GM21717 (cell line): Measurements from ENCODE around the gene PRAMEF6.
"Not testable (repeated sequence)": the region's sequence is repeated elsewhere in the genome, so short reads cannot be mapped to it uniquely, and the experiment has no call there.

ENCODE experiments used
- ATAC-seq: cut with Tn5 transposase; IDR thresholded peaks from one replicate; pipeline ENCODE4 v1.9.1; 2021; ENCODE audit warnings: mild to moderate bottlenecking, moderate library complexity; ENCODE audit not compliant: unreplicated experiment

Gene PRAMEF6

DNA sequence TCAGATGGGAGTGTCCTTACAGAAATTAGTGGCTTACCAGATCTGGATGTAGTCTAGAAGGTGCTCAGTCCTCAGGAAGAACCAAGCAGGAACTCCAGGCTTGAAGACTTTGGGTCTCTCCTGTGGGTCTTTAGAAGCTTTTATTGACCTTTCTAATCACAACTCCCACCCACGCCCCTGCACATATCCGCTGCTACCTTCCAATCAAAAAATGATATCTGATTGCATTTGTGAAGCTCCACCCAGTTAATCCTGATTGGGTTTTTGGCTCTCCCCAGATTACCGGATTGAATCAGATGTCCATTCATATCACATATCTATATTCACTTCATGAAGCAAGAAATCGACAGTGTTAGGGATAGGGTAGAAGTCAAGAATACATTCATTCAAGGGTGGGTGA lies at the start of gene PRAMEF6:
Gene PRAMEF6, minus strand, starts transcription at position 101 of the 400 bp plus-strand sequence. CDS start 5,062 bp downstream, outside the sequence.
- not testable (repeated sequence) for ATAC-seq

DNA sequence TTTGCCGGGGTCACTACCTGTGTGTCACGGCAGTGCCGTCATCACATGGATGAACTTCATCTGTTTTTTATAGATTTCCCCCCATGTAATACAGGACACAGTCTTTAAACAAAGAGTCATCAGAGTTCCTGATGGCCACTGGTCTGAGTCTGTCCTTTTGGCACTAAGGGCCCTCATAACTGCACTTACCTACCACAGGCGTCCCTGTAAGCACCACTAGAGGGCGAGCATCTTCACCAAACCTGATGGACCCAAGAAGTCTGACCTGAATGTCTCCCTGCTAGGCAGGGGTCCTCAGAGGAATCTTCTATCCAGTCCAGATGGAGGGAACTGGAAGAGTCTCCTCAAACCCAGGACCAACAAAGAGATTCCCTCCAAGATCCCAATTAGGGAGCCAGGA lies 23.0 kb downstream of the PRAMEF6 start:
- ATAC-seq, result not testable (repeated sequence)

DNA sequence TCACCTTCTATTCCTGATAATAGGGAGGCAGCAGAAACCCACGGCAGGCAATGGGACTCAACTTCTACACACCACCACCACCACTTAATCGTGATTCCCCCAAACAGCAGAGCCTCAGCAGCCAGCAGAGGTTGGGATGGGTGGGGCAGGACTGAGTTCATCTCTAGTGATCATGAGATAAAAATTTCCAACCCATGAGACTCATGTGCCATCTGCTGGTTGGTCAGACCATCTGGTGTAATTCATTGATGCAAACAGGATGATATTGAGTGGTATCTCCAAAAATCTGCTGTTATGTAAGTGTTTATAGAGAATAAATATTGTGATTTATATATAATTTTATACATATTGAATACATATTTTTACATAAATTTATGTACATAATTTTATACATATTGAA lies 25.6 kb downstream of the PRAMEF6 start:
- not testable (repeated sequence) for ATAC-seq

DNA sequence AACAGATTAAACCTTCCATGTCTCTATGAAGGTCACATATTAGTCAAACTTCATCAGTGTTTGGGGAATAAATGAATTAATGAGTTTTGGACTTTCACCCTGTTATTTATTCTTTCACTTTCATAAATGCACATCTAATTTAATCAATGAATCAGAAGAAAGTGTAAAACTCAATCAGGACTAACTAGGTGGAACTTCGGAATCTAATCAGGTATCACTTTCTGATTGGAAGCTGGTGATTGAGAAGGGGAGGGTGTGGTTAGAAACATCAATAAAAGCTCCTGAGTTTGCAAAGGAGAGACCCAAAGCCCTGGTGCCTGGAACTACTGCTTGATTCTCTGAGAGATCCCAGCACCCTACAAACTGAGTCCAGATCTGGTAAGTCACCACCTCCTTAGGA lies 31.1 kb downstream of the PRAMEF6 start, which contains the start of gene PRAMEF7:
Gene PRAMEF7, plus strand, starts transcription at position 301 of the 400 bp plus-strand sequence. CDS start 1,083 bp downstream, outside the sequence.
- ATAC-seq, result not testable (repeated sequence)

DNA sequence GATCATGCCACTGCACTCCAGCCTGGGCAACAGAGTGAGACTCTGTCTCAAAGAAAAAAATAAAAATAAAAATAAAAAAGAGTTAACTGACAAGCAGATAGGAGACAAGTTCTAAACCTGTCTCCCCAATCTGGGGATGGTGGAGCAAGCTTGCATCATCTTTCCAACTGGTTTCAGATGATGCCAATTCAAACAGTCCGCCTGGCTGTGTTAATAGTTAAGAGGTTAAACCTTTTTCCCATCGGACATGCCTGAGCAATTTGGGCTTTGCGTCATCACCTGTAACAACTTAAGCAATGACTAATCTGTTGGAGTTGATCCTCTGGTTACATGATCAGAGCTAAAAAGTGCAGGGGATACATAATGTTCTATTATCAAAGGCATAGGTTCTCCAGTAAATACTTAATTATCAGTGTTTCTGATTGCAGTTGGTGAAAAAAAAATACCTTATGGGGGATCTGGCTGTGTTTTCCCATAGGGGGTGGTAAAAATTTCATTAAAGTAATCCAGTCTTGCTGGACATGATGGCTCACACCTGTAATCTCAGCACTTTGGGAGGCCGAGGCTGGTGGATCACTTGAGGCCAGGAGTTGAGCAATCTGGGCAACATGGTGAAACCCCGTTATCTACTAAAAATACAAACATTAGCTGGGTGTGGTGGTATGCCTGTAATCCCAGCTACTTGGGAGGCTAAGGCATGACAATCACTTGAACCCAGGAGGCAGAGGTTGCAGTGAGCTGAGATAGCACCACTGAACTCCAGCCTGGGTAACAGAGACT lies 43.4 kb downstream of the PRAMEF6 start:
- ATAC-seq, result not testable (repeated sequence)

DNA sequence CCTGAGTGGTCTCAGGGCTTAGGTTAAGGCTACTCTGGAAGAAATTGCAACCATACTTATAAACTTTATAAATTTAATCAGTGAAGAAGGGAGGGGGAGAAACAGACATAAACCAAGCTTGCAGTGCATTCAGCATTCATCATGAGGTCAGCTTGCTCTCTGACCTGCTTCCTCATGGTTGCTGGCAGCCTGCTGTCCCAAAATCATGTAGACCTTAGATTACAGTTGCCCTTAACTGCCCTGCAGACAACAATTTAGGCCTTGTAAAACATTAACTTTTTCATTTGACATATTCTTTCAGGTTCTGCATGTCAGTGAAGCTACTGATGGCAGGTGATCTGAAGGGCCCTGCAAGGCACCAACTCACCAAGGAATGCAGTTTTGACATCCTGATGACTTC lies 48.2 kb downstream of the PRAMEF6 start:
- ATAC-seq, result not testable (repeated sequence)

DNA sequence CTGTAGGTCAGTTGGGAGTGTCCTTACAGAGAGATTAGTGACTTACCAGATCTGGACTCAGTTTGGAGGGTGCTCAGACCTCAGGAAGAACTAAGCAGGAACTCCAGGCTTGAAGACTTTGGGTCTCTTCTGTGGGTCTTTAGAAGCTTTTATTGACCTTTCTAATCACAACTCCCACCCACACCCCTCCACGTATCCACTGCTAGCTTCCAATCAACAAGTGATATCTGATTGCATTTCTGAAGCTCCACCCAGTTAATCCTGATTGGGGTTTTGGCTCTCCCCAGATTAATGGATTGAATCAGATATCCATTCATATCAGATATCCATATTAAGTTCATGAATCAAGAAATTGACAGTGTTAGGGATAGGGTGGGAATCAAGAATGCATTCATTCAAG lies 49.2 kb downstream of the PRAMEF6 start, which contains the start of gene PRAMEF10:
Gene PRAMEF10, minus strand, starts transcription at position 101 of the 400 bp plus-strand sequence. CDS start 2,423 bp downstream, outside the sequence.
- ATAC-seq, result not testable (repeated sequence)
